Heart right ventricle (tissue), 16 donors: ENCODE results near the gene CRYGC. TPM values are rescaled to one million over a fixed set of nuclear protein-coding genes. Genes with fewer than 3 reads are reported as not detected.
A peak's percentile ranks its signal among the peaks of the same experiment; 100 is the strongest.
"Not testable (repeated sequence)": the region's sequence is repeated elsewhere in the genome, so short reads cannot be mapped to it uniquely, and the experiment has no call there.

ENCODE experiments used
- ATAC-seq, 8 donors: fragments of 200-7000 bp; cut with Tn5 transposase; one replicate each; pipeline ENCODE4 v1.9.1; 2020; ENCODE audit warnings: mild to moderate bottlenecking in 8 of 8, moderate library complexity in 8 of 8, moderate number of reproducible peaks in 1 of 8
- DNase-seq, 2 donors: peaks; one replicate each; pipeline ENCODE4 v3.0.0-alpha.2; 2020
- H3K27ac ChIP-seq, 10 donors: fragments of 200-600 bp; sonication (generic) in 2 of 10; one replicate each; pipeline versions ENCODE4 v1.5.0 to v1.8.0; 2020 to 2022; ENCODE audit warnings: mild to moderate bottlenecking in 3 of 10
- H3K27me3 ChIP-seq, 7 donors: fragments of 200-600 bp; one replicate each; pipeline ENCODE4 v1.8.0; 2021 to 2022; ENCODE audit warnings: mild to moderate bottlenecking in 2 of 7
- H3K36me3 ChIP-seq, 9 donors: fragments of 200-600 bp; sonication (generic) in 1 of 9; one replicate each; pipeline versions ENCODE4 v1.5.0 to v1.8.0; 2020 to 2022; ENCODE audit warnings: mild to moderate bottlenecking in 2 of 9
- H3K4me1 ChIP-seq, 9 donors: fragments of 200-600 bp; sonication (generic) in 1 of 9; one replicate each; pipeline versions ENCODE4 v1.5.0 to v1.8.0; 2020 to 2022; ENCODE audit warnings: mild to moderate bottlenecking in 4 of 9
- H3K4me3 ChIP-seq, 10 donors: fragments of 200-600 bp; sonication (generic) in 2 of 10; one replicate each; pipeline versions ENCODE4 v1.5.0 to v1.8.0; 2020 to 2022; ENCODE audit warnings: mild to moderate bottlenecking in 7 of 10, moderate library complexity in 2 of 10
- H3K9me3 ChIP-seq, 11 donors: fragments of 200-600 bp in 10 of 11; sonication (generic) in 2 of 11; one replicate each; pipeline versions ENCODE4 v1.5.0 to v1.8.0; 2013 to 2022; ENCODE audit warnings: mild to moderate bottlenecking in 2 of 11, control low read depth in 1 of 11, moderate library complexity in 1 of 11
- CTCF ChIP-seq, 9 donors: fragments of 200-600 bp; sonication (generic) in 2 of 9; IDR thresholded peaks; one replicate each; pipeline versions ENCODE4 v1.5.0 to v1.8.0; 2021 to 2022; ENCODE audit warnings: antibody characterized with exemption in 9 of 9, mild to moderate bottlenecking in 5 of 9, moderate library complexity in 1 of 9
- WGBS, 2 donors: extraction: QIAGEN DNeasy Blood & Tissue Kit; methylation state at CpG; one replicate each; pipeline ENCODE4 v1.1.7; 2013; ENCODE audit warnings: inconsistent platforms in 1 of 2; 5-methylcytosine and 5-hydroxymethylcytosine counted together
- intact Hi-C, 10 donors: fragments of 100-400 bp; cut with DNase I; formaldehyde crosslinking; loops; one replicate each; pipeline versions ENCODE4 v1.11.1 to v1.14.2; 2022
- polyA plus RNA-seq, 2 donors: library from polyadenylated mRNA; stranded (reverse); fragments of 200-250 nt; gene quantifications; one replicate each; pipeline ENCODE4 v1.2.3, GENCODE V29; 2013
- total RNA-seq, 10 donors: library from RNA; stranded (reverse); fragmentation: NEBNext Ultra II Directional in 3 of 10; extraction: Animal tissue kit (Norgen Biotek cat#: 25700) in 3 of 10; gene quantifications; one replicate each; pipeline versions ENCODE4 v1.2.1 to v1.2.4, GENCODE V29; 2021 to 2023
- donor health status: Arrhythmogenic right ventricular cardiomyopathy.
- donor health status: ischemic (EF 13 %, LVEDD 7.1; RV severe dilation, severe dysfunction).
- donor health status: healthy with polysubstance abuse.
- donor health status: DM: no; HTN: yes; CAD: no.
- donor health status: DM: no; HTN: no; CAD: no.
- donor health status: ischemic (EF 25% LVEDD 6.9; RV normal size, moderate dysfunction).
- donor health status: ischemic (EF 25% LVEDD 5.7; RV mildly dilated, moderate dysfunction).
- donor health status: healthy.
- donor health status: DM: yes; HTN: yes; CAD: no.
- donor health status: Ischemic cardiomyopathy.
- donor health status: ischemic (EF 35%, LVEDD 5.7; RV mildly dilated, moderate dysfunction).
- donor health status: nonischemic (EF 11% LVEDD 7.7; RV severe dilation, severe dysfunction).
- donor health status: DM: yes; HTN: yes; CAD: no.
- donor health status: PGD.
- donor health status: ischemic (EF 29% LVEDD 5.4; RV normal size, mild dysfunction).
- donor health status: nonischemic (EF 23%, LVEDD 6.1; RV moderate dilation, normal function).

Gene CRYGC
- total and polyA plus RNA-seq, 12 donors, result not detected

GRCh38 chr2:208118918-208119317, 10.7 kb downstream of the CRYGC start:
- H3K36me3 ChIP-seq, result no peaks in the 10 kb centered on the region
- H3K4me1 ChIP-seq, result peaks cover 0 to 4% (median 0%) of the 10 kb centered on the region in 9 donors
- no peak overlapping the region for H3K27ac ChIP-seq
- H3K4me3 ChIP-seq, result no peak overlapping the region
- intact Hi-C loops, result no loop called here
- DNase-seq (no peak), ATAC-seq (no peak)
- no peaks in the 10 kb centered on the region for H3K9me3 ChIP-seq
- peaks cover 0 to 26% (median 17%) of the 10 kb centered on the region in 7 donors for H3K27me3 ChIP-seq
- no peak for TF ChIP-seq CTCF (IDR thresholded peaks at IDR 0.05)
- 94 to 96% methylated on average over 3 of the region's 3 CpGs for WGBS, 2 donors

GRCh38 chr2:208117390-208117789, 12.2 kb downstream of the CRYGC start:
- H3K9me3 ChIP-seq, H3K4me3 ChIP-seq, ATAC-seq, intact Hi-C loops, H3K36me3 ChIP-seq, DNase-seq, H3K4me1 ChIP-seq, H3K27ac ChIP-seq: not testable (repeated sequence)
- H3K27me3 ChIP-seq, result peaks cover 0 to 29% (median 21%) of the 10 kb centered on the region in 7 donors
- WGBS, 2 donors, result 89 to 91% methylated on average over 11 of the region's 11 CpGs

DNA sequence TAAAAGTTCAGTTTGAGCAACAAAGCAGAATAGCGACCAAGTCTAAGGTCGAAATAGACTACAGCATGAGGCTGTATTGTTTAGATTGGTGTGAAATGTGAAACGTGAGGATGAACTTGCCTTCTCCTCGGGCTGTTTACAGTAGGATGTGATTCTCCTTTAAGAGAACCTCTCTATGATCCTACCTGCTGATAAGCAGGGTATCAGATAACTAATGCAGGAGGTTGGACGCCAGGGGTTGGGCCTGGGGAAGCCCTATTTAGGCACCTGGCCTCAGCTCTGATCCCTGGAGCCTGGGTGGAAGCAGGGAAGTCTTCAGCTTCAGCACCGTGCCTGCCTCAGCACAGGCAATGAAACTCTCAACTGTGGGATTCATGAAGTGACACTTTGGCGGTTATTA, 16.7 kb downstream of the CRYGC start:
- TF ChIP-seq CTCF (IDR thresholded peaks at IDR 0.05), result no peak
- Histone ChIP-seq H3K9me3 (no peaks in the 10 kb centered on the region), H3K27ac (no peak overlapping the region), H3K27me3 (peaks cover 0 to 42% (median 31%) of the 10 kb centered on the region in 7 donors), H3K36me3 (no peaks in the 10 kb centered on the region), H3K4me3 (no peak overlapping the region), H3K4me1 (no peaks in the 10 kb centered on the region)
- DNase-seq, result no peak
- no peak for ATAC-seq
- intact Hi-C loops, result no loop called here
- 57 to 70% methylated on average over 7 of the region's 7 CpGs for whole genome bisulfite sequencing, 2 donors

- H3K9me3 ChIP-seq, ATAC-seq, H3K36me3 ChIP-seq, H3K4me1 ChIP-seq, H3K27ac ChIP-seq, DNase-seq, intact Hi-C loops: not testable (repeated sequence)
- Histone ChIP-seq H3K4me3 (peak overlapping the region in 1 of 10 donors; percentile 26), H3K27me3 (peaks cover 0 to 43% (median 31%) of the 10 kb centered on the region in 7 donors)
- WGBS, 2 donors, result 7 to 23% methylated on average over 36 of the region's 36 CpGs
Measured at GRCh38 chr2:208112273-208112745, 17.3 kb downstream of the CRYGC start.

GRCh38 chr2:208103616-208104015, 26.0 kb downstream of the CRYGC start:
- peaks cover 0 to 6% (median 0%) of the 10 kb centered on the region in 9 donors for H3K4me1 ChIP-seq
- TF ChIP-seq CTCF (IDR thresholded peaks at IDR 0.05), result no peak
- no peaks in the 10 kb centered on the region for H3K36me3 ChIP-seq
- no peaks in the 10 kb centered on the region for H3K9me3 ChIP-seq
- ATAC-seq, result no peak
- DNase-seq, result no peak
- no peak overlapping the region for H3K4me3 ChIP-seq
- 77 to 84% methylated on average over 3 of the region's 3 CpGs for WGBS, 2 donors
- peaks cover 0 to 22% (median 0%) of the 10 kb centered on the region in 7 donors for H3K27me3 ChIP-seq
- H3K27ac ChIP-seq, result no peak overlapping the region
- intact Hi-C loops, result loop anchor here in 2 of 10 donors (5.0 to 10.0 kb wide), 2 partner anchors 151 to 1294 kb away; partner anchors contain the start of gene IDH1 (in 1 of the 2)
